ENCODE data around the gene DLL3. TPM values are rescaled to one million over a fixed set of nuclear protein-coding genes. Genes with fewer than 3 reads are reported as not detected.

The DLL3 gene
- polyA plus RNA-seq, 3 donors: 0.47 to 0.96 (median 0.70) TPM

- DNase-seq: no peak
Measured at GRCh38 chr19:39481229-39481545, 17.6 kb upstream of the DLL3 start.

DNA sequence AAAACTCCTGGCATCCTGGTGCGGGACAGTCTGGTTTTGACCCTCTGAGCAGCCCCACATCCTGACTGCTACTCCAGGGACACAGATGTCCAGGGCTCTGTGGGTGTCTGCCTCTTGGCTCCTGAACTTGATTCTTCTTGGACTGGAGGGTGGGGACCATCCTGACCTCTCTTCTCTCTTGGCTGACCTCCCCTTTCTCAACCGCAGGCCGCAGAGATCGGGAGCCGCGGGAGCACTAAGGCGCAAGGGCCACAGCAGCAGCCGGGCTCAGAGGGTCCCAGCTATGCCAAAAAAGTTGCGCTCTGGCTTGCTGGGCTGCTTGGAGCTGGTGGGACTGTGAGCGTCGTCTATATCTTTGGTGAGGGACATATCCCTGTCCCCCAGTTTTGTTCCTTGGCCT is 17.1 kb upstream of the DLL3 start:
- DNase-seq: no peak

DNA sequence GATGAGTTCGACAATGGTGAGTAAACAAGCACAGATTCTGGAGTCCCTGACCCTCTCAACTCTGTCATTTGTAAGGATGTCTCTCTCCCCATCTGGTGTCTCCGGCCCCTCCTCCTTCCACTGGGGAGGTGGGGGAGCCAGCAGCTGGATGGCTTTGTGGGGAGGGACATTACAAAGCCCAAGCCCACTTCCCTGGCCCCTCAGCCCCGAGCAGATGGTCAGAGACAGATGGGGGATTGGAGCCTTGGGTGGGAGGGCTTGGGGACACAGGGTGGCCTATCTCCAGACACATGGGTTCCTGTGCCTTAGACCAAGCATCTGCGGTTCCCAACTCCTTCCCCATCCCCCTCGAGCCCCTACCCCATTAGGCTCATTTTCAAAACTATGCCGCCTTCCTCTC is 15.6 kb upstream of the DLL3 start:
- no peak for DNase-seq

- DNase-seq: no peak
Measured at GRCh38 chr19:39489756-39490155, 9.0 kb upstream of the DLL3 start.

DNA sequence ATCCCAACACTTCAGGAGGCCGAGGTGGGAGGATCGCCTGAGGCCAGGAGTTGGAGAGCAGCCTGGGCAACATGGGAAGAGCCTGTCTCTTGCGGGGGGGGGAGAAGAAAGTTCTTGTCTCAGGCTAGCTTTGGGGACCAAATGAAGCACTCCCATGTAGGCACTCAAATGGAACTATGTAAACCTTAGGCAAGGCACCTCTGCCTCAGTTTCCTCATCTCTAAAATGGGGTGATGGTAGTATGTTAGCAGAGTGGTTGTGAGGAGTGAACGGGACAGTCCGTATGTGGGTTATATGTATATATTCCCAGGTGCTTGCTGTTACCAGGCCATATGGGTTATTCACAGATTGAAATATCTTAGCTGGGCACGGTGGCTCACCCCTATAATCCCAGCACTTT is 6.5 kb upstream of the DLL3 start:
- DNase-seq: no peak

GRCh38 chr19:39492788-39493187 is 6.0 kb upstream of the DLL3 start:
- no peak for DNase-seq

DNA sequence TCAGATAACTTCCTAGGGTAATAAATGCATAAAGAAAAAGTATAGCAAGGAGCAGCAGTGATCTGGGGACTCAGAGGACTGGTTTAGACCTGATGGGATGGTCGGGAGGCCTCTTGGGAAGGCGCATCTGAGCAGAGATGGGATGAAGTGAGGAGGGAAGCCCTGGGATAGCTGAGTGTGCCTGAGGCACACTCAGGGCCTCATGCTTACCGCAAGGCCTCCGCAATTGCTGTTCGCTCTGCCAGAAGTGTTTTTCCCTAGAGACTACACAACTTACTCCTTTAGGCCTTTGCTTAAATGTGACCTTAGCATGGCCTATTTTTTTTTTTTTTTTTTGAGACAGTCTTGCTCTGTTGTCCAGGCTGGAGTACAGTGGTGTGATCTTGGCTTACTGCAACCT is 4.1 kb upstream of the DLL3 start:
- no peak for DNase-seq

DNA sequence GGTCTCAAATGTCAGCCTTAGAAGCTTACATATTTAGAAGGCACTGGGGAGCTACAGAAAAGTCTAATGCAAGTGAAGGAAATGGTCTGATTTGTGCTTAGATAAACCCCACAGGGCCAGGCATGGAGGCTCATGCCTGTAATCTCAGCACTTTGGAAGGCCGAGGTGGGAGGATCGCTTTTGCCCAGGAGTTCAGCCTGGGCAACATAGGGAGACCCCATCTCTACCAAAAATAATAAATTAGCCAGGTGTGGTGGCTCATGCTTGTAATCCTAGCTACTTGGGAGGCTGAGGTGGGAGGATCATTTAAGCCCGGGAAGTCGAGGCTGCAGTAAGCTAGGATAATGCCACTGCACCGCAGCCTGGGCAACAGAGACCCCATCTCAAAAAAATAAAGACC is 2.7 kb upstream of the DLL3 start:
- no peak for DNase-seq

DNA sequence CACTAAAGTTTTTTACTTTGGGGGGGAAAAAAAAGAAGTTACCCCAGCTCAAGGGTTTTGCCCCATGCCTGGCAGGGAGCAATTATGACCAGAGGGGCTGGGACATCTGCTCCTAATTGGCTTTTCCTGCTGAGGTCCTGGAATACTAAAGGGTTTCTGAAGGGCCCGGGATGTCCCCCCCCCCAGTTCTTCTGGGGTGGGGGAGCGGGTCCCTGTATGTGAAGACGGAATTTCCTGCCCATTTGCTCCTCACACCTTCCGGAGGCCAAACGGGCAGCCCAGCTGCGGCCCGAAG is 1.1 kb upstream of the DLL3 start:
- DNase-seq: no peak

GRCh38 chr19:39497996-39498797 is 550 bp upstream of the DLL3 start:
- no peak for DNase-seq

GRCh38 chr19:39499932-39500331 is 1.2 kb downstream of the DLL3 start:
- no peak for DNase-seq

DNA sequence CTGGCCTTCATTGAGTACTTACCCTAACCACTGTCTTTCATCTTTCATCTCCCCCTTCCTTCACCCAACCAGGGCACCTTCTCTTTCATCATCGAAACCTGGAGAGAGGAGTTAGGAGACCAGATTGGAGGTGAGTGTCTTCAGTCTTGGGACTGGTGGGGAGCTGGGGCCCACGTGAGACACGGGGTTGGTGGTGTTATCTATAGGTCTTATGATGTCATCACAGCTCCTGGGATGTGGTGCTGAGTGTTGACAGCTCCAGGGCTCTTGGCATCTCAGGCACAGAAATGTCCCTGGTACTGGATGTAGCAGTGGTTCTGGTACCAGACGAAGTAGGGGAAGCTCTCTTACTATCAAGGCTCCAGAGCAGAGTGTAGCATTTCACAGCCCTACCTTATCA is 1.8 kb downstream of the DLL3 start:
- DNase-seq: no peak

GRCh38 chr19:39501340-39501739 is 2.6 kb downstream of the DLL3 start:
- DNase-seq: no peak

GRCh38 chr19:39502640-39503417 is 4.1 kb downstream of the DLL3 start:
- no peak for DNase-seq

- DNase-seq: no peak
Measured at GRCh38 chr19:39506598-39506943, 7.8 kb downstream of the DLL3 start.

GRCh38 chr19:39506944-39507714 is 8.4 kb downstream of the DLL3 start:
- DNase-seq: peak; percentile 74

- DNase-seq: no peak
Measured at GRCh38 chr19:39507715-39508364, 9.1 kb downstream of the DLL3 start.

- DNase-seq: no peak
Measured at GRCh38 chr19:39508629-39509028, 9.9 kb downstream of the DLL3 start.

- no peak for DNase-seq
Measured at GRCh38 chr19:39509233-39509632, 10.5 kb downstream of the DLL3 start.

- no peak for DNase-seq
Measured at GRCh38 chr19:39512988-39513387, 14.2 kb downstream of the DLL3 start.

- peak; percentile 66 for DNase-seq
Measured at GRCh38 chr19:39514840-39515550, 16.2 kb downstream of the DLL3 start, which contains the start of gene SELENOV. TSS of gene SELENOV (plus strand) at chr19:39515139. CDS start at chr19:39515213, 74 bp downstream.
